OCI-LY3 (cell line): ENCODE measurements around the gene NUB1.

Source experiments
- H2AFZ ChIP-seq: fragments of 200-600, 300-600 bp; shearing (Covaris generic); 2 replicates; pipeline ENCODE4 v1.6.0; 2014; ENCODE audit warnings: antibody characterized with exemption, low read depth, low read length
- H3K27ac ChIP-seq: fragments of 200-600, 300-600 bp; sonication (generic); 2 replicates; pipeline ENCODE4 v1.5.1; 2014; ENCODE audit warnings: mild to moderate bottlenecking, low read length, moderate library complexity, mixed read lengths
- H3K27me3 ChIP-seq: fragments of 200-600, 300-600 bp; sonication (generic); 2 replicates; pipeline ENCODE4 v1.6.1; 2014; ENCODE audit warnings: low read depth, low read length, mixed read lengths
- H3K36me3 ChIP-seq: fragments of 200-600, 300-600 bp; sonication (generic); replicated peaks from 2 replicates; pipeline ENCODE3; 2014; ENCODE audit warnings: low read depth, low read length, mixed read lengths
- H3K4me1 ChIP-seq: fragments of 300-600, 200-600 bp; sonication (generic); 2 replicates; pipeline ENCODE4 v1.6.1; 2014; ENCODE audit warnings: low read length, mixed read lengths
- H3K4me2 ChIP-seq: fragments of 200-600, 300-600 bp; sonication (generic); 2 replicates; pipeline ENCODE4 v1.6.1; 2014; ENCODE audit warnings: low read length, mixed read lengths
- H3K4me3 ChIP-seq: fragments of 300-600, 200-600 bp; sonication (generic); 2 replicates; pipeline ENCODE4 v1.5.1; 2014; ENCODE audit warnings: antibody characterized with exemption, mild to moderate bottlenecking, low read length, moderate library complexity
- H3K79me2 ChIP-seq: fragments of 300-600, 200-600 bp; shearing (Covaris generic); 2 replicates; pipeline ENCODE4 v1.6.1; 2014; ENCODE audit warnings: mild to moderate bottlenecking, low read length, mixed read lengths
- H3K9ac ChIP-seq: fragments of 300-600, 200-600 bp; shearing (Covaris generic); 2 replicates; pipeline ENCODE4 v1.6.0; 2014; ENCODE audit warnings: mild to moderate bottlenecking, low read length, moderate library complexity
- H3K9me3 ChIP-seq: fragments of 200-600, 300-600 bp; shearing (Covaris generic); 2 replicates; pipeline ENCODE4 v1.6.1; 2014; ENCODE audit warnings: low read length, mixed read lengths; ENCODE audit not compliant: insufficient read depth
- H4K20me1 ChIP-seq: fragments of 200-600, 300-600 bp; sonication (generic); 2 replicates; pipeline ENCODE4 v1.6.1; 2016; ENCODE audit warnings: low read length, mixed read lengths; ENCODE audit not compliant: insufficient read depth
- CTCF ChIP-seq: fragments of 200-600, 300-600 bp; sonication (generic); IDR thresholded peaks from 2 replicates; pipeline ENCODE4 v1.5.1; 2014; ENCODE audit warnings: antibody characterized with exemption, low read length, low read depth
- EZH2phosphoT487 ChIP-seq: fragments of 200-600 bp; shearing (Covaris generic); IDR thresholded peaks from 2 replicates; pipeline ENCODE4 v1.6.1; 2018; ENCODE audit warnings: antibody characterized with exemption, mixed run types, low read depth

NUB1 gene

GRCh38 chr7:151382079-151382885 is 40.7 kb downstream of the NUB1 start:
- TF ChIP-seq EZH2phosphoT487 (no peak), CTCF (no peak)
- Histone ChIP-seq H3K4me2 (no peak overlapping the region), H3K4me1 (peaks cover 12% of the 10 kb centered on the region), H3K36me3 (no peaks in the 10 kb centered on the region), H3K9me3 (no peaks in the 10 kb centered on the region), H3K79me2 (no peaks in the 10 kb centered on the region), H3K27ac (no peak overlapping the region), H4K20me1 (no peaks in the 10 kb centered on the region; the same call in 1 of the 2 replicates), H3K4me3 (no peak overlapping the region), H3K27me3 (peaks cover 28% of the 10 kb centered on the region), H2AFZ (no peak overlapping the region), H3K9ac (no peak overlapping the region)

- Histone ChIP-seq H3K4me1 (peaks cover 12% of the 10 kb centered on the region), H4K20me1 (no peaks in the 10 kb centered on the region; the same call in 1 of the 2 replicates), H3K4me2 (no peak overlapping the region), H3K4me3 (no peak overlapping the region), H3K9ac (no peak overlapping the region), H3K79me2 (no peaks in the 10 kb centered on the region), H3K9me3 (no peaks in the 10 kb centered on the region), H3K36me3 (no peaks in the 10 kb centered on the region), H3K27me3 (peaks cover 36% of the 10 kb centered on the region), H3K27ac (no peak overlapping the region), H2AFZ (no peak overlapping the region)
- TF ChIP-seq CTCF (no peak), EZH2phosphoT487 (no peak)
Measured at GRCh38 chr7:151383638-151384351, 42.2 kb downstream of the NUB1 start.

GRCh38 chr7:151384352-151384697 is 42.7 kb downstream of the NUB1 start:
- Histone ChIP-seq H3K9me3 (no peaks in the 10 kb centered on the region), H2AFZ (no peak overlapping the region), H3K27me3 (peaks cover 36% of the 10 kb centered on the region), H3K4me1 (peaks cover 12% of the 10 kb centered on the region), H3K27ac (no peak overlapping the region), H3K4me3 (no peak overlapping the region), H3K36me3 (no peaks in the 10 kb centered on the region), H3K9ac (no peak overlapping the region), H3K4me2 (no peak overlapping the region), H3K79me2 (no peaks in the 10 kb centered on the region), H4K20me1 (no peaks in the 10 kb centered on the region; the same call in 1 of the 2 replicates)
- TF ChIP-seq CTCF: no peak
- TF ChIP-seq EZH2phosphoT487: no peak
